GM18861 (cell line): ENCODE measurements around the gene NFS1.
A peak's percentile ranks its signal among the peaks of the same experiment; 100 is the strongest.
"Not testable (repeated sequence)": the region's sequence is repeated elsewhere in the genome, so short reads cannot be mapped to it uniquely, and the experiment has no call there.

Experiments used
- ATAC-seq: cut with Tn5 transposase; IDR thresholded peaks from one replicate; pipeline ENCODE4 v1.9.1; 2021; ENCODE audit not compliant: unreplicated experiment

The NFS1 gene

DNA sequence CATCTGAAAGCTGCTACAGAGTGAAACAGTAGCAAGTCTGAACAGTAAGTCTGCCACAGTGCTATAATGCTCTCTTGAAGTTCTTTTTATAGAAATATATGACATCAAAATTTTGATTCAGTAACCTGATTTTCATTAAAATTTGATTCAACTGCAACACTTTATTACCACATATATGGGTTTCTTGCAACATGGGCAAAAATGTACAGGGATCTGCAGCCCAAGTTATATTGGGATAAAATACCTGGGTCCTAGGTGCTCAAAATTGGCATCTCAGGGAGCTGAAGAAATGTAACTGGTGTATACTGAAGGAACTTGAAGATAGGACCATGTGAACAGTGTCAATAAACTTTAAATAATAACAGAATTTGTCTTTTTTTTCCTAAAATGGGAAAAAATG lies 10.9 kb upstream of the NFS1 start:
- ATAC-seq: no peak

GRCh38 chr20:35709259-35709658 lies 10.1 kb upstream of the NFS1 start:
- no peak for ATAC-seq

DNA sequence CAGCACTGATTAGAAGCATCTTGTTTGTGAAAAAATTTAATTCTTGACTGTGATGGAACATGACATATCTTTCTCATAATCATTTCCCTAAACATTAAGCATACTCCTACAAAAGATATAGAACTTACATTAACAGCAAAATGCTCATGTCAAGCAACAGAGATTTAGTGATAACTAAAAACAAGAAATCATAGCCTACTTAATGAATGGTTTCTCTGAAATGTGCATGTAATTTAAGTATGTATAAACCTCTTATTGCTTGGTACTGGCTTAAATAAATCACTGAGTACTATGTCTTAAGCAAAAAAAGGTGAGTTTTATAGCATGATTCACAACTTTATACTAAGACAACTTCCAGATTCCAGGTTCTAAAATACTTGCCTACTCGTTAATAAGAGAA lies 9.3 kb upstream of the NFS1 start:
- no peak for ATAC-seq

GRCh38 chr20:35706591-35707529 lies 7.7 kb upstream of the NFS1 start:
- not testable (repeated sequence) for ATAC-seq

DNA sequence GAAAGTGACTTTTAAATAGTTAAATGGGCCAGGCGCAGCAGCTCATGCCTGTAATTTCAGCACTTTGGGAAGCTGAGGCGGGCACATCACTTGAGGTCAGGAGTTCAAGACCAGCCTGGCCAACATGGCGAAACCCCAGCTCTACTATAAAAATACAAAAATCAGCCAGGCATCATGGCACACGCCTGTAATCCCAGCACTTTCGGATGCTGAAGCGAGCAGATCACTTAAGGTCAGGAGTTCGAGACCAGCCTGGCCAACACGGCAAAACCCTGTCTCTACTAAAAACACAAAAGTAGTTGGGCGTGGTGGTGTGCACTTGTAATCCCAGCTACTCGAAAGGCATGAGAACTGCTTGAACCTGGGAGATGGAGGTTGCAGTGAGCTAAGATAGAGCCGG lies 6.7 kb upstream of the NFS1 start:
- not testable (repeated sequence) for ATAC-seq

- no peak for ATAC-seq
Observed at GRCh38 chr20:35704514-35705261, 5.5 kb upstream of the NFS1 start.

- ATAC-seq: no peak
Observed at GRCh38 chr20:35702824-35703695, 3.9 kb upstream of the NFS1 start.

GRCh38 chr20:35702051-35702823 lies 3.1 kb upstream of the NFS1 start:
- no peak for ATAC-seq

GRCh38 chr20:35700625-35701148 lies 1.5 kb upstream of the NFS1 start:
- ATAC-seq: no peak

DNA sequence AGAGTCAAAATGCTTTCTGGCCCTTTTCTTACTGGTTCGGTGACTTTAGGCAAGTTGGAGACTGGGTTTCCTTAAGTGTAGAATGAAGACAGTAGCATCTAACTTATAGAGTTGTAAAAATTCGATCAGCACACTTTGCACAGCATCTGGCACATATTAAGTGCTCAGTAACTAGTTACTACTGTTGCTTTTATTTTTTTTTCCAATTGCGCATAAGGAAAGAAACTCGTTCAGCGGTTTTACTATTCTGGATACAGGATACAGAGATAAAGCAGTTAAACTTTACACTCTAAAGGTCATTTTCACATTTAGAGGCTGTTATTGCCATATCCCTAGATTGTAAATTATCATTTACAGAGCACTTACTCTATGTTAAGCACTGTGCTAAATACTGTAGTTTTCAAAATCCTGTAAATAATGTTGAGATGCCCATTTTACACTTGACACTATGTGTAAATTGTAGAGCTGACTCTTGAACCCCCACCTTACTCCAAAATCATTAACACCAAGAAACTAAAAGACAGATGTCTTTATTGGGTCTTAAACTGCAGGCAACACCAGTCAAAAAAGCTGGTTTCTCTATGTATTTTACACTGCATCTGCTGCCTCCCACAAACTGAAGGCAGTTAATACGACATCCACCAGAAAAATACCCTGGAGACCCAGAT lies 939 bp upstream of the NFS1 start:
- ATAC-seq: no peak

GRCh38 chr20:35698298-35699126 lies 640 bp downstream of the NFS1 start:
- ATAC-seq: peak; percentile 12

GRCh38 chr20:35697696-35698297 lies 1.4 kb downstream of the NFS1 start:
- no peak for ATAC-seq

GRCh38 chr20:35695978-35696377 lies 3.2 kb downstream of the NFS1 start:
- no peak for ATAC-seq

DNA sequence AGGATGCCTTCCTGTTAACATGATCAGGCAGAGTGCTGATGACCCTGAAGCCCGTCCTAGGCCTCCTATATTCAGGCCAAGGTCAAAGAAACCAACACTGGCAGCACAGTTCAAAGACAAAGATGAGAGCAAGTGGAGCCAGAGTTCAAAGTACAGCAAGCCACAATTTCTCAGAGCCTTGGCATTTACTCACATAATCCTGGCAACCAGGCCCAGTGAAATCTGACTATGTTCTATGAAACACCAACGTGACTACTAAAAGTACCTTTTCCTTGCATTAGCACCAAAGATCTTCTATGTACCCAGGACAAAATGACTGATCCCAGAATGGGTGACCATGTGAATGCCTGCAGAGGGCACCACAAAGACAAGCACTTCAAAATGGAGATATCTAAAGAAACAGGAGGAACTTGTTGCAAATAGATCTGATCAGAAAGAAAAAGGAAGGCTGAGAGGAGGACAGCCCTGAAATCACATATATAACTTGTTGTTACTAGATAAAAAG lies 3.9 kb downstream of the NFS1 start:
- ATAC-seq: no peak

DNA sequence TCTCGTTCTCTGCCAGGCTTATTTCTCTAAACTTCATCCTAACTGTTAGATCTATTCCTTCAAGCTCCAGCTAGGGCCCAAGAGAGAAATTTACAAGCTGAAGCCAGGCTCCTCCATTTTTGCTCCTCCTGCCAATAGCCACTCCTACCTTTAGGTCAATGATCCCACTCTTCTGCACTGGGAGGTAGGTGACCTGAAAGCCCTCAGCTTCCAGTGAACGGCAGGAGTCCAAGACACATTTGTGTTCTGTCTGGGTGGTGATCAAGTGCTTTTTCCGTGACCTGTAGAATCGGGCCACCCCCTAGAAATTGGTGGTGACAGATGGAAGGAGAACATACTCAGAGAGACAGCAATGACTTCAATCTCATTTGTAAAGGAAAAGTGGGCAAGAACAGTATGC lies 8.9 kb downstream of the NFS1 start:
- no peak for ATAC-seq

- not testable (repeated sequence) for ATAC-seq
Observed at GRCh38 chr20:35686872-35687271, 12.3 kb downstream of the NFS1 start.

DNA sequence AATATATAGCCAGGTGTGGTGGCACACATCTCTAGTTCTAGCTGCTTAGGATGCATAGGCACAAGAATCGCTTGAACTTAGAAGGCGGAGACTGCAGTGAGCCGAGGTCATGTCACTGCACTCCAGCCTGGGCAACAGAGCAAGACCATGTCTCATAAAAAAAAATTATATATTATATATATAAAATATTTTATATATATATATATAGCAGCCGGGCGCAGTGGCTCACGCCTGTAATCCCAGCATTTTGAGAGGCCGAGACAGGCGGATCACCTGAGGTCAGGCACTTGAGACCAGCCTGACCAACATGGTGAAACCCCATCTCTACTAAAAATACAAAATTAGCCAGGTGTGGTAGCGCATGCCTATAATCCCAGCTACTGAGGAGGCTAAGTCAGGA lies 13.8 kb downstream of the NFS1 start:
- ATAC-seq: not testable (repeated sequence)

DNA sequence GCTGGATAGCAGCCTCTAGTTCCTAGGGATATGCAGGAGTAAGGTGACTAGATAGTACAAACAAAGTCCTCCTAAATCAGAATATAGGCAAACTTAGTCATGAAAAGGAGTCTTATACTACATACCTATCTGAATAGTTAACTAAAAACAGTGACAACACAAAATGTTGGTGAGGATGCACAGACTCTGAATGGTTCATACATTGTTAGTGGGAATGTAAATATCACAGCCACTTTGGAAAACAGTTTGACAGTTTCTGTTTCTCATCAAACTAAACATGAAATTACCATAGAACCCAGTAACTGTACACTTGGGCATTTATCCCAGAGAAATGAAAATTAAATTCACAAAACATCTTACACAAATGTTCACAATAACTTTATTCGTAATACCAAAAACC lies 17.2 kb downstream of the NFS1 start:
- ATAC-seq: no peak
